Measurements from ENCODE around the gene TRIM7.
"Not testable (repeated sequence)": the region's sequence is repeated elsewhere in the genome, so short reads cannot be mapped to it uniquely, and the experiment has no call there.

The TRIM7 gene

GRCh38 chr5:181173420-181174342 is 31.3 kb downstream of the TRIM7 start:
- Histone ChIP-seq H3K9me3 (ENCODE audit: low read length) (no peaks in the 10 kb centered on the region), H2AFZ (ENCODE audit: low read depth, low read length) (no peak overlapping the region), H3K4me3 (ENCODE audit: low read length) (no peak overlapping the region), H3K27me3 (ENCODE audit: insufficient read depth, low read length) (peaks cover 59% of the 10 kb centered on the region), H3K4me1 (ENCODE audit: insufficient read depth, low read length) (no peaks in the 10 kb centered on the region), H3K36me3 (ENCODE audit: insufficient read depth, low read length) (no peaks in the 10 kb centered on the region)

DNA sequence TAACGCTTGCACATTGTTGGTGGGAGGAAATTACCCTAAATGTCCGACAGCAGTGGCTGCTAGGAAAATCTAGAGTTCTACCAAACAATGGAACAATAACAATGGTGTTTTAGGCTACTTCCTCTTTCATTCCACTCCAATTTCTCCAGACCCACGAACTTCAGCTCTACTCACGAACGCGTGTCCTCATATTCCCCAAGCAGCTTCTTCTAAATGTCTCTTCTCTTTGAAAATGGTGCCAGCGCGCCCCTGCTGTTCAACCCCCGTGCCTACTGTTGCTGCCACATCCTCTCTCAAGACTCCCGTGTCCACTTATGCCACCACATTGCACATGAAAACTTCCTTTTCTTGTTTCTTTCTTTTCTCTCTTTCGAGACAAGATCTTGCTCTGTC is 32.0 kb downstream of the TRIM7 start:
- no peaks in the 10 kb centered on the region for H3K9me3 ChIP-seq (ENCODE audit: low read length)
- H3K4me1 ChIP-seq (ENCODE audit: insufficient read depth, low read length), result no peaks in the 10 kb centered on the region
- H3K27me3 ChIP-seq (ENCODE audit: insufficient read depth, low read length), result peaks cover 64% of the 10 kb centered on the region
- no peak overlapping the region for H2AFZ ChIP-seq (ENCODE audit: low read depth, low read length)
- no peaks in the 10 kb centered on the region for H3K36me3 ChIP-seq (ENCODE audit: insufficient read depth, low read length)
- H3K4me3 ChIP-seq (ENCODE audit: low read length), result no peak overlapping the region

- Histone ChIP-seq H3K27me3 (ENCODE audit: insufficient read depth, low read length) (peaks cover 64% of the 10 kb centered on the region), H2AFZ (ENCODE audit: low read depth, low read length) (no peak overlapping the region), H3K36me3 (ENCODE audit: insufficient read depth, low read length) (no peaks in the 10 kb centered on the region), H3K9me3 (ENCODE audit: low read length) (no peaks in the 10 kb centered on the region), H3K4me3 (ENCODE audit: low read length) (no peak overlapping the region), H3K4me1 (ENCODE audit: insufficient read depth, low read length) (no peaks in the 10 kb centered on the region)
These were observed 33.2 kb downstream of the TRIM7 start for GRCh38 chr5:181171782-181172181.

- H3K36me3 ChIP-seq (ENCODE audit: insufficient read depth, low read length), result no peaks in the 10 kb centered on the region
- no peak overlapping the region for H2AFZ ChIP-seq (ENCODE audit: low read depth, low read length)
- peaks cover 64% of the 10 kb centered on the region for H3K27me3 ChIP-seq (ENCODE audit: insufficient read depth, low read length)
- no peaks in the 10 kb centered on the region for H3K9me3 ChIP-seq (ENCODE audit: low read length)
- no peak overlapping the region for H3K4me3 ChIP-seq (ENCODE audit: low read length)
- H3K4me1 ChIP-seq (ENCODE audit: insufficient read depth, low read length), result no peaks in the 10 kb centered on the region
These were observed 34.0 kb downstream of the TRIM7 start for GRCh38 chr5:181170996-181171395.

DNA sequence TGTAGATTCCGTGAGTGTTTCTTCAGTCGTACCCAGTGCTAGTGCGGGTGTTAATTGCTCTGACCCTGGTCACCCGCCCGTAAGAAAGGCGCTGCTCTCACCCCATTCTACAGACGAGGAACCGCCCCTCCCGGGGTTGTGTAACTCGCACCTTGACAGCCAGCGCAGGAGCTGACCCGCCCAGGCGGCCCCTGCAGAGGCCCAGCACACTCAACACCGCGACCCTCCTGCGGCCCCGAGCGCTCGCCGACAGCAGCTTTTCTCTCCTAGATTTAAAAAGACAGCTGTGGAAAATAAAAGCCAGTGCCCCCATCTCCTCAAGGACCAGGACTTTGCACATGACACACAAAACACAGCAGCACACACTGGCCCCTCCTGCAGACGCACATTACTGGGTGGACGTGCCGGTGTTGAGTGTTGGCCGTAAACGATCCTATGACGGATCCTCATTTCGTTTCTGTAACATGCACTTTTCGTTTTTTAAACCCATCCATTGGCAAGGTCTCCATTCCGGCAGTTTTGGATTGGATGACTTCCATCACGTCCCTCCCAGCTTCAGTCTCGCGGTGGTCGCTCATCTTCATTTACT is 34.7 kb downstream of the TRIM7 start:
- Histone ChIP-seq H3K4me3 (ENCODE audit: low read length) (no peak overlapping the region), H3K9me3 (ENCODE audit: low read length) (no peaks in the 10 kb centered on the region), H2AFZ (ENCODE audit: low read depth, low read length) (no peak overlapping the region), H3K27me3 (ENCODE audit: insufficient read depth, low read length) (peaks cover 62% of the 10 kb centered on the region), H3K4me1 (ENCODE audit: insufficient read depth, low read length) (no peaks in the 10 kb centered on the region), H3K36me3 (ENCODE audit: insufficient read depth, low read length) (no peaks in the 10 kb centered on the region)

DNA sequence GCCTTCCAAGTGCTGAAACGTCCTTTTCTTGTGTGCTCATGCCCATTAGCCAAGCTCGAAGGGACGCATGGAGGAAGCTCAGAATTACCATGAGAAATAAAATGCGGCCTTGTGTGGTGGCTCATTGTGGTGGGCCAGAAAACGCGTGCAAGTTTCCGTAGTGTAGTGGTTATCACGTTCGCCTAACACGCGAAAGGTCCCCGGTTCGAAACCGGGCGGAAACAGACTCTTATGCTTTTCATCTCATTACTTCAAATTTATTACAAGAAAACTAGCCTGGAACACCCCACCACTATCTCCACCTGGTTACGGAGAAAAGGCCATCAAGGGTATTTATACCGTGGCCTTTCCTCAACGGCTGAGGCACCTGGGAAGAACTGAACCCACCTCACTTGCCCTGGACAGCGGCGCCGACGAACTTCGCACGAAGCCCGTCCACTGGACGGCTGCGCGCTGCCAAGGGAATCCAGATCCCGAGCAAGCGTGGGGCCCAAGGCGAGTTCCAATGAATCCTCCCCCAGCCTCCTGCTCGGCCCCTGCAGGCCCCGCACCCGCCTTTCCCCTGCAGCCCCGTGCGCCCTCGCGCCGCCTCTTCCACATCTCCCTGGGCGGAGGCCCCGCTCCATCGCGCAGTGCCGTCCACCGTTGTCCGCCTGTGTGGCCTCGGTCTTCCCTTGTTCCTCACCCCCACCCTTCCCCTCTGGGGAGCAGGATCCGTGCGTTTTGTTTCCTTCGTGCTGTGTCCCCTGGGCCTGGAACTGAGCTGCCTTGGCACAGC is 35.3 kb downstream of the TRIM7 start:
- H3K4me1 ChIP-seq (ENCODE audit: insufficient read depth, low read length); H2AFZ ChIP-seq (ENCODE audit: low read depth, low read length); H3K36me3 ChIP-seq (ENCODE audit: insufficient read depth, low read length); H3K9me3 ChIP-seq (ENCODE audit: low read length): not testable (repeated sequence)
- Histone ChIP-seq H3K27me3 (ENCODE audit: insufficient read depth, low read length) (peaks cover 60% of the 10 kb centered on the region), H3K4me3 (ENCODE audit: low read length) (peak overlapping the region; percentile 2)

- Histone ChIP-seq H2AFZ (ENCODE audit: low read depth, low read length) (no peak overlapping the region), H3K27me3 (ENCODE audit: insufficient read depth, low read length) (peaks cover 56% of the 10 kb centered on the region), H3K9me3 (ENCODE audit: low read length) (no peaks in the 10 kb centered on the region), H3K4me1 (ENCODE audit: insufficient read depth, low read length) (no peaks in the 10 kb centered on the region), H3K4me3 (ENCODE audit: low read length) (no peak overlapping the region), H3K36me3 (ENCODE audit: insufficient read depth, low read length) (no peaks in the 10 kb centered on the region)
These were observed 36.3 kb downstream of the TRIM7 start for GRCh38 chr5:181168595-181169118.

DNA sequence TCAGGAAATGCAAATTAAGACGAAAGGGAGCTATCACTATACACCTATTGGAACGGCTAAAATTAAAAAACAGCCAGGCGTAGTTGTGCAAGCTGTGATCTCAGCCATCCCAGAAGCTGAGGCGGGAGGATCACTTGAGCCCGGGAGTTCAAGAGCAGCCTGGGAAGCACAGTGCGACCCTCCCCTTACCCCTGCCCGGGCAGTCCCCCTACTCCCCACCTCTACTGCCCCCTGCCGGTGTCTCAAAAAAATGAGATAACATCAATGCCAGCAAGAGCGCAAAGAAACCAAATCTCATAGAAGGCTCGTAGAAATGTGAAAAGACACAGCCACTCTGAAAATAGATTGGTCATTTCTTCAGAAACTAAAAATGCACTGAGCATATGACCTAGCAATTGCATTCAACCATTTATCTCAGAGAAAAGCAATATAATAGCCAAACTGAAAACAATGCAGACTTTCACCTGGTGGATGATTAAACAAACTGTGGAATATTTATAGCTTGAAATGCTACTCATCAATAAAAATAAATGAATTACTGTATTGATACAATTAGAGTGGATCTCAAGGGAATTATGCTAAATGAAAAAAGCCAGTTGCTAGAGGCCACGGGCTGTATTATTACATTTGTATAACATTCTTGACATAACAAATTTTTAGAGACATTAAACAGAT is 37.0 kb downstream of the TRIM7 start:
- Histone ChIP-seq H3K27me3 (ENCODE audit: insufficient read depth, low read length) (peaks cover 52% of the 10 kb centered on the region), H3K4me3 (ENCODE audit: low read length) (no peak overlapping the region), H3K9me3 (ENCODE audit: low read length) (no peaks in the 10 kb centered on the region), H3K4me1 (ENCODE audit: insufficient read depth, low read length) (no peaks in the 10 kb centered on the region), H3K36me3 (ENCODE audit: insufficient read depth, low read length) (no peaks in the 10 kb centered on the region), H2AFZ (ENCODE audit: low read depth, low read length) (no peak overlapping the region)

DNA sequence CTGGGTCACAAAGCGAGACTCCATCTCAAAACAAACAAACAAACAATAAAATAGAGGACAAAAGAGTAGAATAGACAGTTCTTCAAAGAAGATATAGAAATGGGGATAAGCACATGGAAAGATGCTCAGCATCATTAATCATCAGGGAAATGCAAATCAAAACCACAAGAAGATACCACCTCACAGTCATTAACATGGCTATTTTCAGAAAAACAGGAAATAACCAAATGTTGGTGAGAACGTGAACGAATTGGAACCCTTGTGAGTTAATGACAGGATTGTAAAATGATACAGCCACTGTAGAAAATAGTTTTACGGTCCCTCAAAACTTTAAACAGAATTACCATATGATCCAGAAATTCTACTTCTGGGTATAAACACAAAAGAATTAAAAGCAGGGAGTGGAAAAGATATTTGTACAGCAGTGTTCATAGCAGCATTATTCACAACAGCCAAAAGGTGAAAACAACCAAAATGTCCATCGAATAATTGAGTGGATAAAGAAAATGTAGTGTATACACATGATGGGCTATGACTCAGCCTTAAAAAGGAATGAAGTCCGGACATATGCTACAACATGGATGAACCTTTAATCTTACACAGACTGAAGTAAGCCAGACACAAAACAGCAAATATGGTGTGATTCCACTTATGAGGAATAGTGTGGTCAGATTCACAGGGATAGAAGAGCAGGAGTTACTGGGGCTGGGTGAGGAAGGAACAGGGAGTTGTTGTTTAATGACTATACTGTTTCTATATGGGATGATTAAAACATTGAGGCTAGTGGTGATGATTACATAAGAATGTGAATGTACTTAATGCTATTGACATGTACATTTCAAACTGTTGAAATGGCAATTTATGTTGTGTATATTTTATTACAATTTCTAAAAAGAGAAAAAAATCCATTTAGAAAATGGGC is 37.9 kb downstream of the TRIM7 start:
- Histone ChIP-seq H3K27me3 (ENCODE audit: insufficient read depth, low read length) (peaks cover 44% of the 10 kb centered on the region), H3K9me3 (ENCODE audit: low read length) (no peaks in the 10 kb centered on the region), H2AFZ (ENCODE audit: low read depth, low read length) (no peak overlapping the region), H3K4me3 (ENCODE audit: low read length) (no peak overlapping the region), H3K36me3 (ENCODE audit: insufficient read depth, low read length) (no peaks in the 10 kb centered on the region), H3K4me1 (ENCODE audit: insufficient read depth, low read length) (no peaks in the 10 kb centered on the region)

DNA sequence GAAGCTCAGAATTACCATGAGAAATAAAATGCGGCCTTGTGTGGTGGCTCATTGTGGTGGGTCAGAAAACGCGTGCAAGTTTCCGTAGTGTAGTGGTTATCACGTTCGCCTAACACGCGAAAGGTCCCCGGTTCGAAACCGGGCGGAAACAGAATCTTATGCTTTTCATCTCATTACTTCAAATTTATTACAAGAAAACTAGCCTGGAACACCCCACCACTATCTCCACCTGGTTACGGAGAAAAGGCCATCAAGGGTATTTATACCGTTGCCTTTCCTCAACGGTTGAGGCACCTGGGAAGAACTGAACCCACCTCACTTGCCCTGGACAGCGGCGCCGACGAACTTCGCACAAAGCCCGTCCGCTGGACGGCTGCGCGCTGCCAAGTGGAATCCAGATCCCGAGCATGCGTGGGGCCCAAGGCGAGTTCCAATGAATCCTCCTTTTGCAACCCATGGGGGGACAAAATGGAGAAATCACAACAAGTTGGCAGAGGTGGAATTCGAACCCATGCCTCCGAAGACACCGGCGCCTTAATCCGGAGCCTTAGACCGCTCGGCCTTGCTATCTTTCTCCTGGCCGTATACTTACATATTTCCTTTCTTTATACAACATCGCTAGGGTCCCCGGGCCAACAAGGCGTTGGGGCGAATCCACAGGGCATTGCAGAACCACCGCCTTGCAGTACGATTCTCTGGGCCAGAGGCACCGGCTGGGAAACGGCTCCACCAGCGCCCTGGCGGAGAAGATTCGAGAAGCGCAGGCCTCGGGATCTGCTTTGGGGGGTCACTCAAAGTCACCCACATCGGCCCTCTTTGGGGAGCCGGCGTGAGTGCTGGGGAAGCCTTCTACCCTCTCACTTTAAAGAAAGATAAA is 40.7 kb downstream of the TRIM7 start:
- Histone ChIP-seq H3K9me3 (ENCODE audit: low read length) (no peaks in the 10 kb centered on the region), H3K4me1 (ENCODE audit: insufficient read depth, low read length) (peaks cover 2% of the 10 kb centered on the region), H3K27me3 (ENCODE audit: insufficient read depth, low read length) (peaks cover 18% of the 10 kb centered on the region), H3K4me3 (ENCODE audit: low read length) (no peak overlapping the region), H2AFZ (ENCODE audit: low read depth, low read length) (no peak overlapping the region), H3K36me3 (ENCODE audit: insufficient read depth, low read length) (no peaks in the 10 kb centered on the region)

GRCh38 chr5:181163487-181164075 is 41.4 kb downstream of the TRIM7 start:
- Histone ChIP-seq H3K9me3 (ENCODE audit: low read length) (no peaks in the 10 kb centered on the region), H3K4me3 (ENCODE audit: low read length) (no peak overlapping the region)

More at GRCh38 chr5:181163487-181164075, 41.4 kb downstream of the TRIM7 start:
- peaks cover 11% of the 10 kb centered on the region for H3K27me3 ChIP-seq (ENCODE audit: insufficient read depth, low read length)
- H3K36me3 ChIP-seq (ENCODE audit: insufficient read depth, low read length), result no peaks in the 10 kb centered on the region
- peaks cover 2% of the 10 kb centered on the region for H3K4me1 ChIP-seq (ENCODE audit: insufficient read depth, low read length)
- no peak overlapping the region for H2AFZ ChIP-seq (ENCODE audit: low read depth, low read length)

All from neuron (in vitro differentiated cells).